Activated CD4-positive, alpha-beta T cell treated with anti-CD3 and anti-CD28 coated beads for 24 hours (primary cell): Measurements from ENCODE around the gene NTM.

Experiments
- DNase-seq, 2 donors: peaks; one replicate each; pipeline ENCODE4 v3.0.0-alpha.2; 2020; ENCODE audit warnings: low read depth in 2 of 2

NTM gene

GRCh38 chr11:131549770-131550169 lies 179.4 kb downstream of the NTM start:
- no peak for DNase-seq

DNA sequence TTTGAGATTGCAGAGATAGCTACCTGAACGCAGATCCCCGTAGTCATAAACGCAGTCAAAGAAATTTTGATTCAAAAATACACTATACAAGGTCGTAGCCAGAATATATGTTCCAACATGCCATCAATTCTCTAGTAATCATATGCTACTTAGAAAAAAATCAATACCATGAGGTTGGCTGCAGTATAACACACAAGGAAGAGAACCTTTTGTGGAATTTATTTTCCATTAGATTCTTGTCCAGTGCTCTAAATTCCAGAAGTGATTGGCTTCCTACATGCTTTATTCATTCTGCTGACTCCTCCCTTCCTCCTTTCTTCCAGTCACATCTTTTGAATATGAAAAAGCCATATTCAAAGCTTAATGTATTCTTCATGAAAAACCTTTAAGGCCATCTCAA lies 189.9 kb downstream of the NTM start:
- DNase-seq: no peak

GRCh38 chr11:131561501-131561900 lies 191.1 kb downstream of the NTM start:
- DNase-seq: no peak

DNA sequence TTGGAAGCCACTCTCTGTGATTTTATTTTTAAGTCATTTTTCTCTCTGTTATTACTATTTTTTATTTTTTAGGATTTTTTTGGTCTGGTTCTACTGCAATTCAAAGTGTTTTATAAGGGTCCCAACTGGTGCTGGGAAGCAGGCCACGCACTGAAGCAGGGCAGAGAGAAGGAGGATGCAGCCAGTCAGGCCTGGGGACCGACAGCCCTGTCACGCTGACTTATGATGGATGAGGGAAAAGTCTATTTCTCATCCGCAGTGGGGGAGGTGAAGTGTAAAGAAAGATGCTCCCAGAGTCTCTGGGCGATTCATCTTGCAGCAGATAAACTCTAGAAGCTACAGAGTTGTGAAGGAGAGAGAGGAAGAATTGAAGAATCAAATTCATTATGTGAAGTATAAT lies 191.6 kb downstream of the NTM start:
- no peak for DNase-seq

DNA sequence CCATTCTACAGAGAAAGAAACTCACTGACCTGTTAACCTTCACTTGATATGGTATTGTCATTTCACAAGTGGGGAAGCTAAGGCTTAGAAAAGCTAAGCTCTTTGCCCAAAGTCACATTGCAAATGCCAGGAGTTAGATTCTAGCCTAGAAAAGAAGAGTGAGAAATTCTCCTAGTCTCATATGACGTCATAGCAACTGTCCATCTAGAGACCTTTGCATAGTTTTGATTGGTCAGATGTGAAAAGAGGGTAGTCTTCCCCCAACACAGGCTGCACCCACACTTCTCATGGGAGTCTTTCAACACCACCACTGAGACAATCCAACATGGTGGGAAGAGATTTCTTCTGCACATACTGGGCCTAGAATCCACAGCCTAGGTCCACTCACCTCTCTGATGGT lies 197.9 kb downstream of the NTM start:
- no peak for DNase-seq

DNA sequence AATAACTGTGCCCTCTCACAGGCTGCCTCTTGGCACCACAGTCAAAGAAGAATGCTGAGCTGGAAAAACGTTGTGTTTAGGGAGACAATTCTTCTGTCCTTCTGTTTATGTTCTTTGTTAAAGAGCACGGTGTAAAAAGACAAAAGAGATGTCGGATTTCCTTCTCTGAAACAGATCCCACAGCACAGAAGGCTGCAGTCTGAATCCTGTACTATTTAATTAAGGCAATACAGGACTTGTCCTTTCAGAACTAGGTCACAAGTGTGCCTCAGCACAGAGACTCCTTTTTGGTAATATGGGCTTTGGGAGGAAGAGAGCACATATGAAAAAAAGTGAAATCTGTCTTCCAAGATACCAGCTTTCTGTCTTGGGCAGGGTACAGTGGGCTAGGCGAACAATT lies 201.2 kb downstream of the NTM start:
- no peak for DNase-seq

DNA sequence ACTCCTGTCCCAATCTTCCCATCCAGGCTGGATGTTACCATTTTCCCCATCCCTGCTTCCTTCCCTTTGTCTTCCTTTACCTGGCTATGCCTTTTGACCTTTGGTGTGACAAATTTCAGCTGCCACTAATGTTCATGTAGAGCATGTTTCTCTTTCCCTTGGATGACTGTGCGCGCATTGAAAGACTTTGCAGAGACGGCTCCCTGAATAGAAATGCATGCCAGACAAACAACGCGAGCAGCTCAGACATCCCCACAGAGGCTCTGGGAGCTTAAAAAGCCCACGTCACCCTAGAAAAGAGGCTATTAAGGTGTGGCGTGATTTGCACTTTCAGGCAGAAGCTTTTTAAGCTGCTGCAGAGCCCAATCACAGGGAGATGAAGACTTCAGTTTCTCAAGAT lies 202.0 kb downstream of the NTM start:
- DNase-seq: no peak

GRCh38 chr11:131579932-131580387 lies 209.5 kb downstream of the NTM start:
- DNase-seq: no peak

DNA sequence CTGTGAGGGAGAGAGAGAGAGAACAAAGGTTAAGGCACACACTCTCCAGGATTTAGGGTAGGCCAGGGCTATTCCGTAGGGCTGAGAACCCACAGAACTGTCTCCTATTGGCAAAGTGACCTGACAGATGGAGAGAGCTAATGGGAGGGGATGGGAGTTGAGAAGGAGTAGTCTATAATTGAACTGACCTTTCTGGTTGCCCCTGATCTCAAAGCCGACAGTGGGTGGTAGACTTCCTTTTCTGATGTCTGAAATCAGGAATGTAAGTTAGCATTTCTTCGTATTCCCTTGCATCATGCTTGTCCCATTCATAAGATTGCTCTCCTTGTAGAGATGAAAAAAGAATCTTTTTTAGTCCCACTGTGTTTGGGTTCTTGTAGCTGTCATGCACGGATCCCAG lies 210.1 kb downstream of the NTM start:
- no peak for DNase-seq

DNA sequence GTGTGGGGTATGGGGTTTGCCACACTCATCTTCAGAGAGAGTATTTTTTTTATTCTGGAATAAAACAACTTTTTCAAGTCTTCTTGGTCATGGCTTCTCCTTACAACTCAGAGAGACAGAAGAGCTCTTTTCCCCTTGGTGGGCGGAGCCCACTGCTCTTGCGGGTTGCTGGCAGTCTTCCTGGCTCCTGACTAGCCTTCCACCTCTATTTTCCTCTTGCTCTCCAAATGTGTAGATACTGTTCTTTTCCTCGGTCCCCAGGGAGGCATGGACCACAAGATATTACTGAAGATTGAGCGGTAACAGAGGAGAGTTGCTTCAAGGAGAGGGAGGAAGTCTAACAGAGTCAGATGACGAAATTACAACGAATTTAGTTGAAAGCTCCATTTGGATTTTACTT lies 210.6 kb downstream of the NTM start:
- no peak for DNase-seq

GRCh38 chr11:131582021-131582525 lies 211.7 kb downstream of the NTM start:
- DNase-seq: no peak

GRCh38 chr11:131583421-131583820 lies 213.0 kb downstream of the NTM start:
- no peak for DNase-seq

DNA sequence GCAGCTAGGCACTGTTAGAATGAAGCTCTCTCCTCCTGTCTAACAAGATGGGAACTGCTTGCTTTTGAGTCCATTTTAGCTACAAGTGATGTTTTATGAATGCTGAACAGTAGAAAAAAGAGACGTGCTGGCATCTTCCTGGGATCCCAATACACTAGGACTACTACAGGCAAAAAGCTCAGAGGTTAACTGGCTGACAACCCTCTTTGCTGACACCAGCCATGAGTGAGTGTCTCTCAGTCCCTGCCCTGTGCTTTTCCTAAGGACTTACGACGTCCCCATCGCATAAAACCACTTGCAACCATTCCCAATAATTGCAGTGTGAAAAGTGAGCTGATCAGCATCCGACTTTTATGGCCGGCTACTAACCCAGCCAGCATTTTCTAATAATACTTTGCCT lies 213.5 kb downstream of the NTM start:
- DNase-seq: no peak

DNA sequence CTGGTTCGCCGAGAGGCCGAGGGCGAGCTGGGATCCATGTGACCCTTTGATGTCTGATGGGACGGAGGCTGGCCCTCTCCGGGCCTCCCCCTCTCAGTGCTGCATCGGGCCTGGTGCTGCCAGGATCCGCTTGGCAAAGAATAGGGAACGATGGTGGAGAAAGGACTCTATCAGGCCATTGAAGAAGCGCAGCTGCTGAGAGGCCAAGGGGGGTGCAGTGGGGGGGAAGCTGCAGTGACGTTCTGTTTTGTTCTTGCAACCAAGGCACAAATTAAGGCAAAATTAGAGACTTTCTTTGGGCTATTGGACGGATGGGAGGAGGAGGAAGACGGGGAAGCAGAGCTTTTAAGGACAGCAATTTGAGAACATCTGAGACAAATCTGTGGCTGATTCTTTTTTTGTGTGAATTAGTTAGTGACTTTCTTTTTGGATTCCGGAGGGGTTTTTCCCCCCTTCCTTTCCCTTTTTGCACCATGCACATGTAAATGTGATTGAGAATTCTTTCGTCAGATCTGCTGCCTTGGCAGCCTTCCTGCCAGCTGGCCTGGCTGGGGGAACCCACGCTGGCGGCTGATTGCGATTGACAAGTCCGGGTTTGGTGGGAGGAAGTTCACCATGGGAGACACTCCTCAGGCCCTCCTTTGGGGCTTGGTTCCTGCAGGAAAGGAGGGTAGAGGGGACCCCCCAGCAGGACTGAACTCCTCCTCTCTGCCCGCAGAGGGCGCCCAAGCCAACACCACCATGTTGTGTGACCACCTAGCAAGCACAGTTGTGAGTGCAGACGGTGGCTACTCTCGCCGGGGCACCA lies 214.6 kb downstream of the NTM start:
- no peak for DNase-seq

DNA sequence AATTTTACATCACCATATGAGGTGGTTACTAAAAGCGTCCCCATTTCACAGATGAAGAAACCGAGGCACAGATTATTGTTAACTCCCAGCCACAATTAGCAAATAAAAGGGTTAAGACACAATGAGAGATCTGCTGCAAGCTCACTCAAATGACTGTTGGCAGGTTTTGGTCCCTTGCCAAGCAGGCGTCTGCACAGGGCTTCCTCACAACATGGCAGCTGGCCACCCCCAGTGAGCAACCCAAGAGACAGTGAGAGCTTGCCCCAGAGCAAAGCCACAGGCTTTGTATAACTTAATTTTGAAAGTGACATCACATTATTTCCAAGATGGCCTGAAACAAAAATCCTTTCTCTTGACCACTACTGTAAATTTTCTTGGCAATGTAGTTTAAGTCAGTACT lies 217.6 kb downstream of the NTM start:
- no peak for DNase-seq

GRCh38 chr11:131591051-131591461 lies 220.6 kb downstream of the NTM start:
- DNase-seq: no peak

GRCh38 chr11:131592152-131592551 lies 221.7 kb downstream of the NTM start:
- DNase-seq: no peak

DNA sequence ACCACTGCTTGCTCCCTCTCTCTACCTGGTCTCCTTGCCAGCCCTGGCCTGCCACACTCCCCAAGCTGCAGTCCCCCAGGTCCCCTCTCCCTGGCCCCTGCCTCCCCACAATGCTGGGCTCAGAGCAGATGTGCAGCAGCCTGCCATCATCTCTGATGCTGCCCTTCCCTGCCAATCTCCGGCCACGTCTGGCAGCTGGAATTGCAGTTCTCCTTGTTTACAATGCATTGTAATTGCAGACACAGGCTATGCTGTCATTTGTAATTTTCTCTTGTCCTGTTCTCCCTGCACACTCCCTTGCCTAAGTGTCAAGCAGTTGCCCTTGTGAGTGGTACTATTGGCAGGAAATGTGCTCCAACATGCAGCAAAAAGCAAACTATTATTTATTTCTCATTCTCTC lies 222.3 kb downstream of the NTM start:
- no peak for DNase-seq

DNA sequence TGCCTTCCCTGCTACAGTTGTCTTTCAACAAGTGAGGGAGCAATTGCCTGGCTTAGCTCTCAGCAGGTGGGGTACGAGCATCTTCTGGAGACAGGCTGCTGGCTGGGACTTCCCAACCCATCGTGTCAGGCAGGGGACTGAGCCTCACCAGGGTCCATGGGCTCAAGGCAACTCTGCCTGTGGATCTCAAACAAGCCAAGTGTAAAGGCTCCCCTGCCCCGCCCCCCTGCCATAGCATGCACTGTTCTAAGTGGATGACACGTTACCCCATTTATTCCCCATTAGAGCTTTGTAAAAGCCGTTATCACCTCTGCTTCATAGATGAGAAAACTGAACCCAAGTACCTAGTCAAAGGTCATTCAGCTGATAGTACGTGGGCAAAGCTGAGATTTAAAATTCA lies 222.9 kb downstream of the NTM start:
- DNase-seq: no peak

DNA sequence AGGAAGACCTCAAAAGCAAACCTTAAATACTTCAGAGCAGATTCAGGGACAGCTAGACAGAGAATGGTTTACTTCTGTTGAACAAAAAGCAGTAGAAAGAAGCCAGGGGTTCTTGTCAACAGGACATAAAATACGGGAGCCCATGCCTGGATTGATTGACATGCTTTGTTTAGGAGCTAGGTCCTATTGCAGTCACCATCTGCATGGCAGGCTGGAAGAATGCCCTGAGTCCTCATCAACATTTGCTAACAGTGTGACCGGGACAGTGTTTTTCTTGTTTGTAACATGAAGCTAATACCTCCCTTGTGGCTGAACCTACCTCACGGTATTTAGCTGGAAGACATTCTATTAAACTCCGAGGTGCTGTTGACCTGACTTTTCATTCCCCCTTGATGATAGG lies 225.4 kb downstream of the NTM start:
- DNase-seq: no peak

DNA sequence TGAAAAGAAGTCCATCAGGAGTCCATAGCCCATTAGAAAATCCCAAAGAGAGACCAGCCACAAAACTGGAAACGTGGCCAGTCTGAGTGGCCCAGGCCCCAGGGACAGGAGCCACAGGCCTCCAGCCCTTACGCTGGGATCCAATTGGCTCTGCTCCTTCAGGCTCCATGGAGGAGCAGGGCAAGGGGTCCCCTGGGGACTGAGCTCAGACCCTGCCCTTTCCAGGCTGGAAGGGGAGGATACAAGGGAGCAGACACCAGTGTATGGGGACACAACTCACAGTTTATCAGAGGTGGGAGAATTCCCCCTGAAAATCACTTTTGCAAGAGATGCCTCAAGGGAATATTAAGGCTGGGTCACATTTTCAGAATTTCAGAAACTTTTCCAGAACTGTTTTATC lies 227.5 kb downstream of the NTM start:
- no peak for DNase-seq

- DNase-seq: no peak
Measured at GRCh38 chr11:131598305-131598704, 227.9 kb downstream of the NTM start.

GRCh38 chr11:131599285-131599684 lies 228.9 kb downstream of the NTM start:
- DNase-seq: no peak

- DNase-seq: no peak
Measured at GRCh38 chr11:131600628-131601027, 230.2 kb downstream of the NTM start.
